K562 (cell line): Measurements from ENCODE around the gene RNASE8. TPM values are rescaled to one million over a fixed set of nuclear protein-coding genes. Genes with fewer than 3 reads are reported as not detected.

Experiments
- CBFB ChIP-seq: sonication (generic); formaldehyde crosslinking; IDR thresholded peaks from 2 replicates; pipeline ENCODE4 v1.4.0; 2020; ENCODE audit warnings: mild to moderate bottlenecking, missing genetic modification reagents
- FOXO4 ChIP-seq: fragments of 450-650 bp; formaldehyde crosslinking; IDR thresholded peaks from 2 replicates; pipeline ENCODE4 v1.4.0; 2020; ENCODE audit warnings: mild to moderate bottlenecking, moderate library complexity
- GABPA ChIP-seq: fragments of 200-800 bp; sonication (Bioruptor generic); conservative IDR thresholded peaks from 2 replicates; pipeline ENCODE4 v1.6.1; 2016; ENCODE audit warnings: low read depth, missing genetic modification characterization, missing compliant biosample characterization
- GTF3C2 ChIP-seq: IDR thresholded peaks from 3 replicates; pipeline ENCODE4 v1.6.1; 2011; ENCODE audit warnings: borderline replicate concordance, mild to moderate bottlenecking, moderate library complexity; ENCODE audit not compliant: insufficient read length; ENCODE audit errors: extremely low read depth
- HDAC2 ChIP-seq: fragments of 450-650 bp; IDR thresholded peaks from 2 replicates; pipeline ENCODE4 v1.6.1; 2016; ENCODE audit warnings: mild to moderate bottlenecking
- HIVEP1 ChIP-seq: fragments of 250-450 bp; sonication (Bioruptor Pico); IDR thresholded peaks from 2 replicates; pipeline ENCODE4 v1.4.0; 2020; ENCODE audit warnings: mild to moderate bottlenecking
- KAT2B ChIP-seq: IDR thresholded peaks from one replicate; pipeline ENCODE4 v1.6.1; 2012; ENCODE audit warnings: low read depth, mild to moderate bottlenecking, control low read depth, inconsistent platforms, low read length, moderate library complexity
- NFXL1 ChIP-seq: fragments of 450-650 bp; formaldehyde crosslinking; IDR thresholded peaks from 2 replicates; pipeline ENCODE4 v1.4.0; 2021; ENCODE audit warnings: mild to moderate bottlenecking
- SETDB1 ChIP-seq: IDR thresholded peaks from one replicate; pipeline ENCODE4 v1.6.1; 2012; ENCODE audit warnings: low read length, control low read depth, inconsistent platforms
- SMAD2 ChIP-seq: fragments of 150-350 bp; IDR thresholded peaks from 2 replicates; pipeline ENCODE4 v1.6.1; 2014; ENCODE audit warnings: low read depth, mild to moderate bottlenecking, low read length
- TEAD1 ChIP-seq, 2 experiments: fragments of 450-650 bp in 1 of 2; sonication (generic) in 1 of 2; formaldehyde crosslinking; IDR thresholded peaks; 2 replicates each; pipeline versions ENCODE4 v1.4.0 to v1.8.0; 2020 to 2022; ENCODE audit warnings: mild to moderate bottlenecking in 2 of 2, missing genetic modification reagents in 1 of 2
- ZNF232 ChIP-seq: sonication (generic); formaldehyde crosslinking; IDR thresholded peaks from 2 replicates; pipeline ENCODE4 v1.8.0; 2022; ENCODE audit warnings: mild to moderate bottlenecking, missing genetic modification reagents
- ZNF263 ChIP-seq: sonication (generic); formaldehyde crosslinking; IDR thresholded peaks from 2 replicates; pipeline ENCODE4 v1.8.0; 2022; ENCODE audit warnings: mild to moderate bottlenecking, missing genetic modification reagents, borderline replicate concordance
- ZNF512 ChIP-seq: IDR thresholded peaks from 2 replicates; pipeline ENCODE4 v1.6.1; 2016; ENCODE audit warnings: missing genetic modification characterization, missing compliant biosample characterization
- ZNF57 ChIP-seq: fragments of 450-650 bp; formaldehyde crosslinking; IDR thresholded peaks from 2 replicates; pipeline ENCODE4 v1.4.0; 2020; ENCODE audit warnings: mild to moderate bottlenecking, moderate library complexity
- ZNF592 ChIP-seq: fragments of 450-650 bp; IDR thresholded peaks from 2 replicates; pipeline ENCODE4 v1.6.1; 2017; ENCODE audit warnings: antibody characterized with exemption, mild to moderate bottlenecking
- polyA plus RNA-seq, 8 experiments: library from polyadenylated mRNA; depleted of rRNA in 4 of 8; stranded (reverse) in 5 of 8; unstranded in 3 of 8; fragments of >200 nt; fragmentation: Nextera tagmentation in 2 of 8; fragmentation: Illumina TruSeq in 1 of 8; extraction: Ambion mirVana in 2 of 8; extraction: Trizol in 1 of 8; gene quantifications; 2 replicates each; pipeline versions ENCODE4 v1.2.1 to v1.2.3, GENCODE V29; 2011 to 2014; ENCODE audit warnings: inconsistent platforms in 1 of 8, missing spikeins in 1 of 8
- total RNA-seq, 7 experiments: library from RNA; depleted of rRNA in 6 of 7; stranded (reverse); fragments of >200 nt in 6 of 7; fragmentation: Illumina TruSeq in 2 of 7; extraction: Trizol in 2 of 7; gene quantifications; 2 replicates each; pipeline versions ENCODE4 v1.2.1 to v1.2.3, GENCODE V29; 2011 to 2021; ENCODE audit warnings: low replicate concordance in 1 of 7

The RNASE8 gene
- total and polyA plus RNA-seq, 9 of the 15 experiments (the other 6 are each of a cell fraction or from before 2014, with no cell fraction given), result not detected

- TF ChIP-seq ZNF592 (peak; percentile 88), GTF3C2 (no peak), GABPA (tag) (no peak), SETDB1 (no peak), KAT2B (no peak), HDAC2 (no peak), ZNF512 (tag) (no peak), FOXO4 (no peak), NFXL1 (CRISPR knock-in tag) (no peak), HIVEP1 (CRISPR knock-in tag) (no peak), CBFB (CRISPR knock-in tag) (no peak), ZNF232 (no peak), TEAD1 (CRISPR knock-in tag; IDR thresholded peaks at IDR 0.05) (peak in 1 of 2 experiments; percentile 20; a peak in 1 of 4 replicates), ZNF57 (CRISPR knock-in tag) (no peak), SMAD2 (no peak), ZNF263 (CRISPR knock-in tag) (peak; percentile 78; the same call in 1 of the 2 replicates)
Observed at GRCh38 chr14:21092273-21093011, 34.8 kb downstream of the RNASE8 start (continued).
